SK-N-SH (cell line): ENCODE results near the gene NISCH. TPM values are rescaled to one million over a fixed set of nuclear protein-coding genes. Genes with fewer than 3 reads are reported as not detected.

Source experiments
- CTCF ChIA-PET: fragments of 300-600, 350-600 bp; formaldehyde crosslinking; extraction: SDS; loops from one replicate; lab custom pipeline; 2021; lab: Yijun Ruan, JAX
- POLR2A ChIA-PET: fragments of 350-600 bp; sonication (Branson Sonifier 250); formaldehyde crosslinking; extraction: SDS; loops from one replicate; lab custom pipeline; 2020; ENCODE audit warnings: antibody characterized with exemption, inconsistent platforms; lab: Yijun Ruan, JAX
- DNase-seq: peaks from one replicate; pipeline ENCODE4 v3.0.0; 2012
- H2AFZ ChIP-seq: fragments of 200-600 bp; sonication (generic); 2 replicates; pipeline ENCODE4 v1.8.1; 2016; ENCODE audit warnings: antibody characterized with exemption, mild to moderate bottlenecking, low read depth
- H3F3A ChIP-seq: fragments of 200-600 bp; sonication (generic); replicated peaks from 2 replicates; pipeline ENCODE3; 2016; ENCODE audit warnings: antibody characterized with exemption, mild to moderate bottlenecking; ENCODE audit not compliant: insufficient read depth
- H3K27ac ChIP-seq, 2 experiments: fragments of 200-500 bp in 1 of 2; fragments of 200-600 bp in 1 of 2; sonication (Bioruptor generic) in 1 of 2; sonication (generic), shearing (Covaris generic) in 1 of 2; 2 replicates each; pipeline versions ENCODE4 v1.5.1 to v1.6.1; 2014 to 2016; ENCODE audit warnings: low read depth in 2 of 2, inconsistent platforms in 1 of 2, low read length in 1 of 2, mild to moderate bottlenecking in 1 of 2, mixed read lengths in 1 of 2
- H3K27me3 ChIP-seq: fragments of 200-600 bp; sonication (generic), shearing (Covaris generic); 2 replicates; pipeline ENCODE4 v1.6.1; 2016; ENCODE audit warnings: mixed run types; ENCODE audit not compliant: insufficient read depth
- H3K36me3 ChIP-seq, 2 experiments: fragments of 200-500 bp in 1 of 2; fragments of 200-600 bp in 1 of 2; sonication (Bioruptor generic) in 1 of 2; sonication (generic) in 1 of 2; replicated peaks in 1 of 2; 2 replicates each; pipeline versions ENCODE3 to v1.5.1; 2014 to 2016; ENCODE audit warnings: low read length in 1 of 2, mild to moderate bottlenecking in 1 of 2; ENCODE audit not compliant: insufficient read depth in 2 of 2, control insufficient read depth in 1 of 2
- H3K4me1 ChIP-seq, 2 experiments: fragments of 200-500 bp in 1 of 2; fragments of 200-600 bp in 1 of 2; sonication (Bioruptor generic) in 1 of 2; sonication (generic), shearing (Covaris generic) in 1 of 2; 2 replicates each; pipeline versions ENCODE4 v1.5.1 to v1.6.1; 2014 to 2016; ENCODE audit warnings: low read depth in 1 of 2, low read length in 1 of 2, mixed run types in 1 of 2; ENCODE audit not compliant: insufficient read depth in 2 of 2, control insufficient read depth in 1 of 2
- H3K4me2 ChIP-seq: fragments of 200-600 bp; sonication (generic), shearing (Covaris generic); 2 replicates; pipeline ENCODE4 v1.6.1; 2017; ENCODE audit warnings: mixed run types
- H3K4me3 ChIP-seq, 2 experiments: fragments of 200-500 bp in 1 of 2; fragments of 200-600 bp in 1 of 2; sonication (Bioruptor generic) in 1 of 2; sonication (generic), shearing (Covaris generic) in 1 of 2; 2 replicates each; pipeline versions ENCODE4 v1.5.1 to v1.8.1; 2014 to 2016; ENCODE audit warnings: low read depth in 2 of 2, inconsistent platforms in 1 of 2, low read length in 1 of 2, mild to moderate bottlenecking in 1 of 2, mixed read lengths in 1 of 2, moderate library complexity in 1 of 2
- H3K79me2 ChIP-seq: fragments of 200-600 bp; sonication (generic); 2 replicates; pipeline ENCODE4 v1.8.1; 2017; ENCODE audit warnings: mild to moderate bottlenecking; ENCODE audit not compliant: insufficient read depth
- H3K9ac ChIP-seq: fragments of 200-600 bp; sonication (generic); 2 replicates; pipeline ENCODE4 v1.6.1; 2017; ENCODE audit warnings: mixed run types
- H3K9me2 ChIP-seq: fragments of 200-600 bp; sonication (generic); 2 replicates; pipeline ENCODE4 v1.6.1; 2017; ENCODE audit warnings: mixed run types
- H3K9me3 ChIP-seq: fragments of 200-600 bp; sonication (generic); 2 replicates; pipeline ENCODE4 v1.6.1; 2017; ENCODE audit warnings: mixed run types, mild to moderate bottlenecking, moderate library complexity
- H4K20me1 ChIP-seq: fragments of 200-600 bp; sonication (generic); 2 replicates; pipeline ENCODE4 v1.6.1; 2017; ENCODE audit warnings: mild to moderate bottlenecking, mixed run types; ENCODE audit not compliant: insufficient read depth
- CHD2 ChIP-seq: fragments of 150-350 bp; IDR thresholded peaks from 2 replicates; pipeline ENCODE4 v1.6.1; 2018; ENCODE audit warnings: low read length; ENCODE audit not compliant: partially characterized antibody
- CTCF ChIP-seq: fragments of 200-600 bp; sonication (generic); IDR thresholded peaks from 2 replicates; pipeline ENCODE4 v1.6.1; 2017; ENCODE audit warnings: antibody characterized with exemption, mild to moderate bottlenecking, moderate library complexity
- ELF1 ChIP-seq: IDR thresholded peaks from 2 replicates; pipeline ENCODE4 v1.4.0; 2012
- FOSL2 ChIP-seq: IDR thresholded peaks from 2 replicates; pipeline ENCODE4 v1.4.0; 2012; ENCODE audit warnings: low read depth, mild to moderate bottlenecking, moderate library complexity, borderline replicate concordance
- IRF3 ChIP-seq: fragments of 150-350 bp; IDR thresholded peaks from 2 replicates; pipeline ENCODE4 v1.6.1; 2016; ENCODE audit warnings: mild to moderate bottlenecking, low read depth, low read length
- JUND ChIP-seq: IDR thresholded peaks from 2 replicates; pipeline ENCODE4 v1.4.0; 2012
- MAX ChIP-seq: IDR thresholded peaks from 2 replicates; pipeline ENCODE4 v1.4.0; 2012; ENCODE audit warnings: low read depth
- MXI1 ChIP-seq: IDR thresholded peaks from 2 replicates; pipeline ENCODE4 v1.6.1; 2012; ENCODE audit warnings: mild to moderate bottlenecking, low read depth, low read length, improper control_type of control experiment
- NFIC ChIP-seq: IDR thresholded peaks from 2 replicates; pipeline ENCODE4 v1.4.0; 2012; ENCODE audit warnings: borderline replicate concordance
- NRF1 ChIP-seq: IDR thresholded peaks from 2 replicates; pipeline ENCODE4 v1.6.1; 2012; ENCODE audit warnings: low read depth, mild to moderate bottlenecking, low read length
- PBX3 ChIP-seq: IDR thresholded peaks from 2 replicates; pipeline ENCODE4; 2012
- RAD21 ChIP-seq: IDR thresholded peaks from 2 replicates; pipeline ENCODE4 v1.6.1; 2012; ENCODE audit warnings: mild to moderate bottlenecking, low read length
- RXRA ChIP-seq: IDR thresholded peaks from 2 replicates; pipeline ENCODE4 v1.4.0; 2012; ENCODE audit warnings: low read depth, mild to moderate bottlenecking, borderline replicate concordance
- SMC3 ChIP-seq: IDR thresholded peaks from 2 replicates; pipeline ENCODE4 v1.6.1; 2012; ENCODE audit warnings: low read depth, low read length, improper control_type of control experiment
- TCF12 ChIP-seq: IDR thresholded peaks from 2 replicates; pipeline ENCODE4 v1.4.0; 2012
- USF2 ChIP-seq: fragments of 150-350 bp; IDR thresholded peaks from 2 replicates; pipeline ENCODE4 v1.6.1; 2017; ENCODE audit warnings: antibody characterized with exemption, low read length, low read depth, borderline replicate concordance
- ZBTB33 ChIP-seq: IDR thresholded peaks from 2 replicates; pipeline ENCODE4 v1.4.0; 2012; ENCODE audit warnings: low read depth, borderline replicate concordance
- WGBS: methylation state at CpG from one replicate; pipeline ENCODE4 v1.1.6; 2017; ENCODE audit warnings: low lambda C conversion rate; 5-methylcytosine and 5-hydroxymethylcytosine counted together
- polyA plus RNA-seq, 3 experiments: library from polyadenylated mRNA; depleted of rRNA; stranded (reverse); fragments of >200 nt; gene quantifications; 2 replicates each; pipeline ENCODE4 v1.2.3, GENCODE V29; 2012

NISCH gene
- polyA plus RNA-seq, 1 of the 3 experiments (the other 2 are of a cell fraction): 77.5 TPM

- Histone ChIP-seq H3K9me3 (no peaks in the 10 kb centered on the region), H3K4me3 (peak overlapping the region; percentile 87 to 92), H3K9me2 (no peaks in the 10 kb centered on the region), H3K27ac (peak overlapping the region; percentile 59 to 97), H3K79me2 (peaks cover 72% of the 10 kb centered on the region), H3K27me3 (no peaks in the 10 kb centered on the region), H3K9ac (peak overlapping the region; percentile 87), H4K20me1 (peaks cover 40% of the 10 kb centered on the region), H2AFZ (peak overlapping the region; percentile 51; the same call in 1 of the 2 replicates), H3K36me3 (peaks cover 7 to 15% of the 10 kb centered on the region in 2 experiments), H3K4me1 (peaks cover 31 to 71% of the 10 kb centered on the region in 2 experiments), H3K4me2 (peak overlapping the region; percentile 100), H3F3A (peaks cover 19% of the 10 kb centered on the region)
- POLR2A ChIA-PET: interaction anchor here (1.0 kb wide), 1 partner anchor 9 kb away, joined by 4 read pairs; no protein-coding TSS in a partner anchor
- 0% methylated on average over 8 of the region's 78 CpGs for WGBS
- 0 out of 2 replicates have a peak, but pooled peaks have one; percentile 5 for TF ChIP-seq MXI1
- no peak for TF ChIP-seq CHD2
- CTCF ChIA-PET: interaction anchor here (1.3 to 1.8 kb wide), 2 partner anchors 75 to 121 kb away, joined by 3 to 5 read pairs; no protein-coding TSS in a partner anchor
- peak; percentile 60 for DNase-seq
These were observed 77.6 kb downstream of the NISCH start for GRCh38 chr3:52532838-52533622.

- Histone ChIP-seq H3K79me2 (peaks cover 79% of the 10 kb centered on the region), H2AFZ (peak within 1 kb of the TSS; percentile 74; the same call in 1 of the 2 replicates), H3K27me3 (no peaks in the 10 kb centered on the region), H3K9ac (peak within 1 kb of the TSS; percentile 87), H3K4me1 (peaks cover 31 to 67% of the 10 kb centered on the region in 2 experiments), H3F3A (peaks cover 19% of the 10 kb centered on the region), H4K20me1 (peaks cover 46% of the 10 kb centered on the region), H3K4me3 (peak within 1 kb of the TSS; percentile 87 to 92), H3K4me2 (peak within 1 kb of the TSS; percentile 100), H3K9me3 (no peaks in the 10 kb centered on the region), H3K9me2 (no peaks in the 10 kb centered on the region), H3K27ac (peak within 1 kb of the TSS; percentile 62 to 97), H3K36me3 (peaks cover 4 to 8% of the 10 kb centered on the region in 2 experiments)
- WGBS: no CpG with 5 or more reads among the region's 91 CpGs
- peak; percentile 98 for DNase-seq
- ChIA-PET POLR2A (interaction anchor here (1.0 kb wide), 1 partner anchor 9 kb away, joined by 4 read pairs; no protein-coding TSS in a partner anchor), CTCF (interaction anchor here (1.3 to 1.8 kb wide), 2 partner anchors 76 to 122 kb away, joined by 3 to 5 read pairs; no protein-coding TSS in a partner anchor)
- TF ChIP-seq RXRA: no peak
- TF ChIP-seq TCF12: no peak
- TF ChIP-seq RAD21: peak; percentile 29; the same call in 1 of the 2 replicates
- TF ChIP-seq PBX3: peak; percentile 39; the same call in 1 of the 2 replicates
- TF ChIP-seq ZBTB33: no peak
- TF ChIP-seq MAX: peak; percentile 51; the same call in 1 of the 2 replicates
- no peak for TF ChIP-seq USF2
- TF ChIP-seq JUND: no peak
- TF ChIP-seq CHD2: peak; percentile 57
- TF ChIP-seq NFIC: no peak
- no peak for TF ChIP-seq FOSL2
- TF ChIP-seq IRF3: no peak
- no peak for TF ChIP-seq ELF1
- TF ChIP-seq NRF1: no peak
- TF ChIP-seq SMC3: no peak
- TF ChIP-seq CTCF: peak; percentile 22; the same call in 1 of the 2 replicates
These were observed 78.3 kb downstream of the NISCH start, which contains the start of gene NT5DC2 for GRCh38 chr3:52533623-52534280. NT5DC2 (minus strand) TSS chr3:52533857; CDS start chr3:52533737, 120 bp downstream.
